ENCODE results near the gene SAAL1. TPM values are rescaled to one million over a fixed set of nuclear protein-coding genes. Genes with fewer than 3 reads are reported as not detected.

Gene SAAL1
- total RNA-seq, 2 experiments from 2014 or later: 21.3 to 24.5 TPM

GRCh38 chr11:18078909-18079308 is 27.0 kb downstream of the SAAL1 start:
- H3K36me3 ChIP-seq (ENCODE audit: insufficient read depth, low read length): peaks cover 41% of the 10 kb centered on the region
- Mint-ChIP-seq H3K36me3 (ENCODE audit: low read depth) (peaks cover 44% of the 10 kb centered on the region), H3K27me3 (no peaks in the 10 kb centered on the region), H3K9me3 (no peaks in the 10 kb centered on the region), H3K4me3 (no peak overlapping the region), H3K4me1 (ENCODE audit: low read depth) (no peaks in the 10 kb centered on the region), H3K27ac (no peak overlapping the region)
- DNase-seq: no peak
- H3K4me3 ChIP-seq (ENCODE audit: low read length): no peak overlapping the region
- intact Hi-C loops (cut with DNase I, micrococcal nuclease): no loop called here
- CTCF ChIA-PET: no interaction called here
- ATAC-seq (ENCODE audit: poor library complexity): no peak
- no peaks in the 10 kb centered on the region for H3K4me1 ChIP-seq (ENCODE audit: insufficient read depth, low read length)
- no peak overlapping the region for H3K27ac ChIP-seq (ENCODE audit: low read depth in 1 of 2, low read length in 2 of 2)
- TF ChIP-seq, protein P1, sequence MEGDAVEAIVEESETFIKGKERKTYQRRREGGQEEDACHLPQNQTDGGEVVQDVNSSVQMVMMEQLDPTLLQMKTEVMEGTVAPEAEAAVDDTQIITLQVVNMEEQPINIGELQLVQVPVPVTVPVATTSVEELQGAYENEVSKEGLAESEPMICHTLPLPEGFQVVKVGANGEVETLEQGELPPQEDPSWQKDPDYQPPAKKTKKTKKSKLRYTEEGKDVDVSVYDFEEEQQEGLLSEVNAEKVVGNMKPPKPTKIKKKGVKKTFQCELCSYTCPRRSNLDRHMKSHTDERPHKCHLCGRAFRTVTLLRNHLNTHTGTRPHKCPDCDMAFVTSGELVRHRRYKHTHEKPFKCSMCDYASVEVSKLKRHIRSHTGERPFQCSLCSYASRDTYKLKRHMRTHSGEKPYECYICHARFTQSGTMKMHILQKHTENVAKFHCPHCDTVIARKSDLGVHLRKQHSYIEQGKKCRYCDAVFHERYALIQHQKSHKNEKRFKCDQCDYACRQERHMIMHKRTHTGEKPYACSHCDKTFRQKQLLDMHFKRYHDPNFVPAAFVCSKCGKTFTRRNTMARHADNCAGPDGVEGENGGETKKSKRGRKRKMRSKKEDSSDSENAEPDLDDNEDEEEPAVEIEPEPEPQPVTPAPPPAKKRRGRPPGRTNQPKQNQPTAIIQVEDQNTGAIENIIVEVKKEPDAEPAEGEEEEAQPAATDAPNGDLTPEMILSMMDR (IDR thresholded peaks at IDR 0.05): no peak
- no peaks in the 10 kb centered on the region for H3K27me3 ChIP-seq (ENCODE audit: control insufficient read depth in 1 of 2, insufficient read depth in 2 of 2, low read length in 2 of 2)
- H3K9me3 ChIP-seq (ENCODE audit: control insufficient read depth in 1 of 2, insufficient read depth in 1 of 2, low read length in 2 of 2): no peaks in the 10 kb centered on the region
- POLR2A ChIA-PET: interaction anchor here (0.9 kb wide), 1 partner anchor 66 kb away, joined by 3 read pairs; the partner anchor contains the start of gene SERGEF

GRCh38 chr11:18075444-18075843 is 30.4 kb downstream of the SAAL1 start:
- Mint-ChIP-seq H3K4me3 (no peak overlapping the region), H3K36me3 (ENCODE audit: low read depth) (peaks cover 28% of the 10 kb centered on the region), H3K4me1 (ENCODE audit: low read depth) (no peaks in the 10 kb centered on the region), H3K9me3 (no peaks in the 10 kb centered on the region), H3K27ac (no peak overlapping the region), H3K27me3 (no peaks in the 10 kb centered on the region)
- intact Hi-C loops (cut with DNase I, micrococcal nuclease): no loop called here
- H3K27ac ChIP-seq (ENCODE audit: low read depth in 1 of 2, low read length in 2 of 2): no peak overlapping the region
- no peak overlapping the region for H3K4me3 ChIP-seq (ENCODE audit: low read length)
- ATAC-seq (ENCODE audit: poor library complexity) (no peak), DNase-seq (no peak)
- peaks cover 22% of the 10 kb centered on the region for H3K36me3 ChIP-seq (ENCODE audit: insufficient read depth, low read length)
- no peaks in the 10 kb centered on the region for H3K9me3 ChIP-seq (ENCODE audit: control insufficient read depth in 1 of 2, insufficient read depth in 1 of 2, low read length in 2 of 2)
- TF ChIP-seq, protein P1 (IDR thresholded peaks at IDR 0.05): no peak
- POLR2A ChIA-PET: no interaction called here
- H3K4me1 ChIP-seq (ENCODE audit: insufficient read depth, low read length): no peaks in the 10 kb centered on the region
- no peaks in the 10 kb centered on the region for H3K27me3 ChIP-seq (ENCODE audit: control insufficient read depth in 1 of 2, insufficient read depth in 2 of 2, low read length in 2 of 2)
- CTCF ChIA-PET: interaction anchor here (1.0 kb wide), 1 partner anchor 12 kb away, joined by 3 read pairs; no protein-coding TSS in a partner anchor

- Mint-ChIP-seq H3K4me1 (ENCODE audit: low read depth) (no peaks in the 10 kb centered on the region), H3K36me3 (ENCODE audit: low read depth) (peaks cover 14% of the 10 kb centered on the region), H3K4me3 (no peak overlapping the region), H3K27me3 (no peaks in the 10 kb centered on the region), H3K9me3 (no peaks in the 10 kb centered on the region), H3K27ac (no peak overlapping the region)
- H3K4me1 ChIP-seq (ENCODE audit: insufficient read depth, low read length): no peaks in the 10 kb centered on the region
- H3K9me3 ChIP-seq (ENCODE audit: control insufficient read depth in 1 of 2, insufficient read depth in 1 of 2, low read length in 2 of 2): no peaks in the 10 kb centered on the region
- H3K27me3 ChIP-seq (ENCODE audit: control insufficient read depth in 1 of 2, insufficient read depth in 2 of 2, low read length in 2 of 2): no peaks in the 10 kb centered on the region
- no peak overlapping the region for H3K27ac ChIP-seq (ENCODE audit: low read depth in 1 of 2, low read length in 2 of 2)
- no peak overlapping the region for H3K4me3 ChIP-seq (ENCODE audit: low read length)
- ATAC-seq (ENCODE audit: poor library complexity) (no peak), DNase-seq (no peak)
- TF ChIP-seq, protein P1 (IDR thresholded peaks at IDR 0.05): no peak
- POLR2A ChIA-PET: no interaction called here
- CTCF ChIA-PET: no interaction called here
- intact Hi-C loops (cut with DNase I, micrococcal nuclease): no loop called here
- H3K36me3 ChIP-seq (ENCODE audit: insufficient read depth, low read length): peaks cover 7% of the 10 kb centered on the region
These were observed 34.7 kb downstream of the SAAL1 start for GRCh38 chr11:18071098-18071705.

All from CD4-positive, alpha-beta T cell (primary cell).